GM23338 (cell line): ENCODE results near the gene CCNY. TPM values are rescaled to one million over a fixed set of nuclear protein-coding genes. Genes with fewer than 3 reads are reported as not detected.

ENCODE experiments used
- ATAC-seq: fragments of 200-7000 bp; cut with Tn5 transposase; 3 replicates; pipeline ENCODE4 v1.9.1; 2020
- DNase-seq: peaks from one replicate; pipeline ENCODE4 v3.0.0-alpha.2; 2015; ENCODE audit warnings: low spot score
- H2AFZ ChIP-seq: fragments of 200-600 bp; sonication (generic); 2 replicates; pipeline ENCODE4 v1.8.0; 2016; ENCODE audit warnings: antibody characterized with exemption, mild to moderate bottlenecking, moderate library complexity
- H3F3A ChIP-seq: fragments of 200-600 bp; sonication (generic); replicated peaks from 2 replicates; pipeline ENCODE4 v1.8.0; 2017; ENCODE audit warnings: antibody characterized with exemption, mixed run types, low read depth
- H3K27ac ChIP-seq: fragments of 200-600 bp; sonication (generic); 2 replicates; pipeline ENCODE4 v1.6.1; 2016; ENCODE audit warnings: low read depth
- H3K27me3 ChIP-seq: fragments of 200-600 bp; sonication (generic); 2 replicates; pipeline ENCODE4 v1.8.0; 2016; ENCODE audit warnings: mild to moderate bottlenecking, mixed run types, moderate library complexity; ENCODE audit not compliant: insufficient read depth
- H3K36me3 ChIP-seq: fragments of 200-600 bp; sonication (generic); 2 replicates; pipeline ENCODE4 v1.8.0; 2016; ENCODE audit warnings: mild to moderate bottlenecking; ENCODE audit not compliant: insufficient read depth
- H3K4me1 ChIP-seq: fragments of 200-600 bp; sonication (generic); 2 replicates; pipeline ENCODE4 v1.8.0; 2016; ENCODE audit warnings: mild to moderate bottlenecking, moderate library complexity; ENCODE audit not compliant: insufficient read depth
- H3K4me2 ChIP-seq: fragments of 200-600 bp; sonication (generic); 2 replicates; pipeline ENCODE4 v1.7.1; 2017; ENCODE audit warnings: mixed run types
- H3K4me3 ChIP-seq: fragments of 200-600 bp; sonication (generic); 2 replicates; pipeline ENCODE4 v1.6.1; 2016; ENCODE audit warnings: mixed run types
- H3K79me2 ChIP-seq: fragments of 200-600 bp; sonication (generic); replicated peaks from 2 replicates; pipeline ENCODE4 v1.8.0; 2017; ENCODE audit warnings: mild to moderate bottlenecking; ENCODE audit not compliant: insufficient read depth
- H3K9me2 ChIP-seq: fragments of 200-600 bp; sonication (generic); 2 replicates; pipeline ENCODE4 v1.8.0; 2017; ENCODE audit not compliant: insufficient read depth
- H4K20me1 ChIP-seq: fragments of 200-600 bp; sonication (generic); replicated peaks from 2 replicates; pipeline ENCODE4 v1.8.0; 2017; ENCODE audit warnings: mild to moderate bottlenecking; ENCODE audit not compliant: insufficient read depth
- H3K27ac Mint-ChIP-seq: 2 replicates; pipeline ENCODE4 v1.8.0; 2020; ENCODE audit warnings: inconsistent platforms, mild to moderate bottlenecking, moderate library complexity, mixed read lengths
- H3K27me3 Mint-ChIP-seq: 3 replicates; pipeline ENCODE4 v1.8.0; 2022; ENCODE audit warnings: low read depth, mild to moderate bottlenecking, moderate library complexity, mixed read lengths, inconsistent platforms; ENCODE audit not compliant: insufficient read depth, poor library complexity
- H3K36me3 Mint-ChIP-seq: 3 replicates; pipeline ENCODE4 v1.8.0; 2021; ENCODE audit warnings: low read depth, mild to moderate bottlenecking, inconsistent platforms, moderate library complexity, mixed read lengths
- H3K4me1 Mint-ChIP-seq: 3 replicates; pipeline ENCODE4 v1.8.0; 2020; ENCODE audit warnings: mild to moderate bottlenecking, inconsistent platforms, mixed read lengths
- H3K4me3 Mint-ChIP-seq: 3 replicates; pipeline ENCODE4 v1.8.0; 2021; ENCODE audit warnings: moderate library complexity, mild to moderate bottlenecking, inconsistent platforms, mixed read lengths
- H3K9me3 Mint-ChIP-seq: 3 replicates; pipeline ENCODE4 v1.8.0; 2020; ENCODE audit warnings: moderate library complexity, mild to moderate bottlenecking, inconsistent platforms, mixed read lengths
- CREB1 ChIP-seq: fragments of 250-450 bp; sonication (Bioruptor Pico); IDR thresholded peaks from 2 replicates; pipeline ENCODE4 v1.5.0; 2020; ENCODE audit warnings: low read depth, mild to moderate bottlenecking, moderate library complexity
- EZH2 ChIP-seq: fragments of 200-600 bp; sonication (generic); IDR thresholded peaks from one replicate; pipeline ENCODE4 v1.8.0; 2017; ENCODE audit warnings: antibody characterized with exemption, mild to moderate bottlenecking, low read depth; ENCODE audit not compliant: unreplicated experiment
- EZH2phosphoT487 ChIP-seq: fragments of 200-600 bp; sonication (generic); IDR thresholded peaks from one replicate; pipeline ENCODE4 v1.8.1; 2018; ENCODE audit warnings: antibody characterized with exemption; ENCODE audit not compliant: unreplicated experiment
- JUNB ChIP-seq: IDR thresholded peaks from one replicate; pipeline ENCODE4 v1.6.1; 2016; ENCODE audit warnings: antibody characterized with exemption; ENCODE audit not compliant: unreplicated experiment
- NANOG ChIP-seq: IDR thresholded peaks from 2 replicates; pipeline ENCODE4 v1.6.1; 2016; ENCODE audit warnings: antibody characterized with exemption, borderline replicate concordance
- POLR2AphosphoS5 ChIP-seq: IDR thresholded peaks from 2 replicates; pipeline ENCODE4 v1.6.1; 2016; ENCODE audit warnings: antibody characterized with exemption, low read depth
- STAT1 ChIP-seq: IDR thresholded peaks from one replicate; pipeline ENCODE4 v1.6.1; 2016; ENCODE audit warnings: antibody characterized with exemption; ENCODE audit not compliant: unreplicated experiment
- ZNF114 ChIP-seq: fragments of 250-450 bp; sonication (Bioruptor Pico); IDR thresholded peaks from 2 replicates; pipeline ENCODE4 v1.5.0; 2020; ENCODE audit warnings: mild to moderate bottlenecking, moderate library complexity
- ZNF331 ChIP-seq: fragments of 250-450 bp; sonication (Bioruptor Pico); IDR thresholded peaks from 2 replicates; pipeline ENCODE4 v1.5.0; 2020; ENCODE audit warnings: low read depth, mild to moderate bottlenecking, moderate library complexity
- polyA plus RNA-seq: library from polyadenylated mRNA; unstranded; fragments of >200 nt; fragmentation: Nextera tagmentation; extraction: Ambion mirVana; gene quantifications from 2 replicates; pipeline ENCODE4 v1.2.1, GENCODE V29; 2016
- total RNA-seq: library from RNA; depleted of rRNA; stranded (reverse); fragments of >200 nt; shearing (Covaris generic); gene quantifications from 2 replicates; pipeline ENCODE4 v1.2.3, GENCODE V29; 2014
- TF ChIP-seq, protein P1 (sequence below), 2 experiments: fragments of 200-600 bp in 1 of 2; sonication (generic) in 1 of 2; conservative IDR thresholded peaks; 2 replicates each; pipeline versions ENCODE4 v1.5.1 to v1.6.1; 2016 to 2017; ENCODE audit warnings: antibody characterized with exemption in 2 of 2, low read depth in 2 of 2, mild to moderate bottlenecking in 2 of 2, moderate library complexity in 1 of 2
- TF ChIP-seq, protein P2 (sequence below): IDR thresholded peaks from one replicate; pipeline ENCODE4 v1.6.1; 2018; ENCODE audit warnings: antibody characterized with exemption; ENCODE audit not compliant: unreplicated experiment
- TF ChIP-seq, protein P3 (sequence below): IDR thresholded peaks from 2 replicates; pipeline ENCODE4 v1.6.1; 2016; ENCODE audit warnings: antibody characterized with exemption

CCNY gene
- total and polyA plus RNA-seq, 2 experiments from 2014 or later, result 14.2 to 29.0 TPM

DNA sequence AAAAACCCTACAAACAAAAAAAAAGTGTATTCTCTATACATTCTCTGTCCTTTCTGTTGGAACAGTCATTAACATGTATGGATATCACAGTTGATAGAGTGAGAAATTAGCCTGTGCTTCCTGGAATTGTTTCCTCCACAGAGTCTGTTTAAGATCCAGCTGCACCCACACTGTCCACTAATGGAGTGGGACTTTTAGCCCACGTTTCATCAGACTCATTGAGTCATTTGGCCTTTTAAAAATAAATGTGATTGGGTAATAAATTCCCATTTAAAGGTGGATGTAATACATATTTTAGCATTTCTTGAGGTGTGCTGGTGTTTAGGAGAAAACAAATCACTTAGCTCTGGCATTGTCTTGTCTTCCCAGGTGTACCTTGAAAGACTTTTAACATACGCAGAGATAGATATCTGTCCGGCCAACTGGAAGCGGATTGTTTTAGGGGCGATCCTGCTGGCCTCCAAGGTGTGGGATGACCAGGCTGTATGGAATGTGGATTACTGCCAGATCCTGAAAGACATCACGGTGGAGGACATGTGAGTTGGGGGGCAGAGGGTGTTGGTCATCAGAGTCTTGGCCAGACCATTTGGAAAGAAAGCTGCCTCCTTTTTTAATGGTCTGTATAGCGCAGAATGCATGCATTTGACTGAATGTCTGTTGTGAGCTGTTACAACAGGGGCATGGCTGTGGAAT, 216.5 kb downstream of the CCNY start:
- Mint-ChIP-seq H3K36me3 (no peaks in the 10 kb centered on the region; the same call in 2 of the 3 replicates), H3K4me3 (no peak overlapping the region), H3K4me1 (no peaks in the 10 kb centered on the region), H3K9me3 (no peaks in the 10 kb centered on the region; the same call in 2 of the 3 replicates), H3K27me3 (peaks cover 6% of the 10 kb centered on the region), H3K27ac (no peak overlapping the region)
- TF ChIP-seq STAT1 (no peak), ZNF331 (CRISPR knock-in tag) (no peak), EZH2 (no peak), CREB1 (no peak), ZNF114 (no peak), POLR2AphosphoS5 (no peak), JUNB (no peak), EZH2phosphoT487 (no peak), NANOG (no peak)
- TF ChIP-seq, protein P1, sequence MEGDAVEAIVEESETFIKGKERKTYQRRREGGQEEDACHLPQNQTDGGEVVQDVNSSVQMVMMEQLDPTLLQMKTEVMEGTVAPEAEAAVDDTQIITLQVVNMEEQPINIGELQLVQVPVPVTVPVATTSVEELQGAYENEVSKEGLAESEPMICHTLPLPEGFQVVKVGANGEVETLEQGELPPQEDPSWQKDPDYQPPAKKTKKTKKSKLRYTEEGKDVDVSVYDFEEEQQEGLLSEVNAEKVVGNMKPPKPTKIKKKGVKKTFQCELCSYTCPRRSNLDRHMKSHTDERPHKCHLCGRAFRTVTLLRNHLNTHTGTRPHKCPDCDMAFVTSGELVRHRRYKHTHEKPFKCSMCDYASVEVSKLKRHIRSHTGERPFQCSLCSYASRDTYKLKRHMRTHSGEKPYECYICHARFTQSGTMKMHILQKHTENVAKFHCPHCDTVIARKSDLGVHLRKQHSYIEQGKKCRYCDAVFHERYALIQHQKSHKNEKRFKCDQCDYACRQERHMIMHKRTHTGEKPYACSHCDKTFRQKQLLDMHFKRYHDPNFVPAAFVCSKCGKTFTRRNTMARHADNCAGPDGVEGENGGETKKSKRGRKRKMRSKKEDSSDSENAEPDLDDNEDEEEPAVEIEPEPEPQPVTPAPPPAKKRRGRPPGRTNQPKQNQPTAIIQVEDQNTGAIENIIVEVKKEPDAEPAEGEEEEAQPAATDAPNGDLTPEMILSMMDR (conservative IDR thresholded peaks at IDR 0.05; ENCODE audit: low read depth in 2 of 2), result no peak
- TF ChIP-seq, protein P2, sequence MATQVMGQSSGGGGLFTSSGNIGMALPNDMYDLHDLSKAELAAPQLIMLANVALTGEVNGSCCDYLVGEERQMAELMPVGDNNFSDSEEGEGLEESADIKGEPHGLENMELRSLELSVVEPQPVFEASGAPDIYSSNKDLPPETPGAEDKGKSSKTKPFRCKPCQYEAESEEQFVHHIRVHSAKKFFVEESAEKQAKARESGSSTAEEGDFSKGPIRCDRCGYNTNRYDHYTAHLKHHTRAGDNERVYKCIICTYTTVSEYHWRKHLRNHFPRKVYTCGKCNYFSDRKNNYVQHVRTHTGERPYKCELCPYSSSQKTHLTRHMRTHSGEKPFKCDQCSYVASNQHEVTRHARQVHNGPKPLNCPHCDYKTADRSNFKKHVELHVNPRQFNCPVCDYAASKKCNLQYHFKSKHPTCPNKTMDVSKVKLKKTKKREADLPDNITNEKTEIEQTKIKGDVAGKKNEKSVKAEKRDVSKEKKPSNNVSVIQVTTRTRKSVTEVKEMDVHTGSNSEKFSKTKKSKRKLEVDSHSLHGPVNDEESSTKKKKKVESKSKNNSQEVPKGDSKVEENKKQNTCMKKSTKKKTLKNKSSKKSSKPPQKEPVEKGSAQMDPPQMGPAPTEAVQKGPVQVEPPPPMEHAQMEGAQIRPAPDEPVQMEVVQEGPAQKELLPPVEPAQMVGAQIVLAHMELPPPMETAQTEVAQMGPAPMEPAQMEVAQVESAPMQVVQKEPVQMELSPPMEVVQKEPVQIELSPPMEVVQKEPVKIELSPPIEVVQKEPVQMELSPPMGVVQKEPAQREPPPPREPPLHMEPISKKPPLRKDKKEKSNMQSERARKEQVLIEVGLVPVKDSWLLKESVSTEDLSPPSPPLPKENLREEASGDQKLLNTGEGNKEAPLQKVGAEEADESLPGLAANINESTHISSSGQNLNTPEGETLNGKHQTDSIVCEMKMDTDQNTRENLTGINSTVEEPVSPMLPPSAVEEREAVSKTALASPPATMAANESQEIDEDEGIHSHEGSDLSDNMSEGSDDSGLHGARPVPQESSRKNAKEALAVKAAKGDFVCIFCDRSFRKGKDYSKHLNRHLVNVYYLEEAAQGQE, result no peak
- TF ChIP-seq, protein P3, sequence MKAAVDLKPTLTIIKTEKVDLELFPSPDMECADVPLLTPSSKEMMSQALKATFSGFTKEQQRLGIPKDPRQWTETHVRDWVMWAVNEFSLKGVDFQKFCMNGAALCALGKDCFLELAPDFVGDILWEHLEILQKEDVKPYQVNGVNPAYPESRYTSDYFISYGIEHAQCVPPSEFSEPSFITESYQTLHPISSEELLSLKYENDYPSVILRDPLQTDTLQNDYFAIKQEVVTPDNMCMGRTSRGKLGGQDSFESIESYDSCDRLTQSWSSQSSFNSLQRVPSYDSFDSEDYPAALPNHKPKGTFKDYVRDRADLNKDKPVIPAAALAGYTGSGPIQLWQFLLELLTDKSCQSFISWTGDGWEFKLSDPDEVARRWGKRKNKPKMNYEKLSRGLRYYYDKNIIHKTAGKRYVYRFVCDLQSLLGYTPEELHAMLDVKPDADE, result no peak
- Histone ChIP-seq H3K4me3 (no peak overlapping the region), H4K20me1 (no peaks in the 10 kb centered on the region), H2AFZ (no peak overlapping the region), H3K9me2 (no peaks in the 10 kb centered on the region), H3K27me3 (no peaks in the 10 kb centered on the region), H3K4me2 (no peak overlapping the region), H3K79me2 (no peaks in the 10 kb centered on the region), H3K27ac (no peak overlapping the region), H3K36me3 (no peaks in the 10 kb centered on the region), H3F3A (no peaks in the 10 kb centered on the region), H3K4me1 (no peaks in the 10 kb centered on the region)
- ATAC-seq (no peak), DNase-seq (no peak)
